Measurements from ENCODE around the gene ARID1B. TPM values are rescaled to one million over a fixed set of nuclear protein-coding genes. Genes with fewer than 3 reads are reported as not detected.

Gene ARID1B
- total and polyA plus RNA-seq, 9 of the 15 experiments (the other 6 are each of a cell fraction or from before 2014, with no cell fraction given) = 12.5 to 50.5 (median 25.8) TPM

- CTCF ChIA-PET (ENCODE audit: low intra/inter-chr PET ratio) = no interaction called here
- in situ Hi-C loops (cut with MboI) = no loop called here
- 28% methylated on average over 8 of the region's 8 CpGs for WGBS (ENCODE audit: insufficient coverage, low coverage, missing lambda C conversion rate)
Observed at GRCh38 chr6:157229132-157229618, 452.0 kb downstream of the ARID1B start.

GRCh38 chr6:157229713-157230112, 452.5 kb downstream of the ARID1B start:
- in situ Hi-C loops (cut with MboI) = no loop called here
- ChIA-PET CTCF (ENCODE audit: low intra/inter-chr PET ratio) (no interaction called here), POLR2A (interaction anchor here (0.8 kb wide), 1 partner anchor 12 kb away, joined by 3 read pairs; no protein-coding TSS in a partner anchor)
- no peak for DNase-seq (ENCODE audit: extremely low read depth in 1 of 4, low spot score in 3 of 4)
- no peak overlapping the region for H3K4me2 ChIP-seq (ENCODE audit: insufficient read depth, low read length)
- no peak overlapping the region for H2AFZ ChIP-seq (ENCODE audit: low read depth, low read length)
- 60% methylated on average over 8 of the region's 8 CpGs for WGBS (ENCODE audit: insufficient coverage, low coverage, missing lambda C conversion rate)
- peak; percentile 66; the same call in 1 of the 2 replicates for TF ChIP-seq ZBTB33 (CRISPR knock-in tag; IDR thresholded peaks at IDR 0.05)
- TF ChIP-seq ZNF12 (CRISPR knock-in tag; IDR thresholded peaks at IDR 0.05) = no peak
- TF ChIP-seq ZNF280B (CRISPR knock-in tag; IDR thresholded peaks at IDR 0.05) = no peak
- no peak for TF ChIP-seq JUND (IDR thresholded peaks at IDR 0.05; ENCODE audit: borderline replicate concordance, low read depth, low read length)
- TF ChIP-seq JUND (tag; IDR thresholded peaks at IDR 0.05; ENCODE audit: borderline replicate concordance, low read depth, low read length) = no peak
- no peak for TF ChIP-seq SMARCC2 (IDR thresholded peaks at IDR 0.05; ENCODE audit: low read depth)
- no peak for TF ChIP-seq CEBPB (tag; IDR thresholded peaks at IDR 0.05)
- H3K9ac ChIP-seq (ENCODE audit: insufficient read depth in 1 of 2, low read depth in 2 of 2, low read length in 2 of 2) = no peak overlapping the region
- no peaks in the 10 kb centered on the region for H3K36me3 ChIP-seq (ENCODE audit: control insufficient read depth, insufficient read depth, low read length)
- no peak for ATAC-seq
- no peaks in the 10 kb centered on the region for H3K9me3 ChIP-seq (replicated peaks; ENCODE audit: control insufficient read depth, insufficient read depth, low read depth, low read length)
- BruUV-seq (replicated peaks) = no TSS peak
- intact Hi-C loops (cut with micrococcal nuclease) = no loop called here
- FAIRE-seq = no peak
- no peaks in the 10 kb centered on the region for H4K20me1 ChIP-seq (replicated peaks; ENCODE audit: control insufficient read depth, insufficient read depth, low read length)
- no peak overlapping the region for H3K4me3 ChIP-seq
- H3K4me1 ChIP-seq (replicated peaks in 1 of 2; ENCODE audit: control insufficient read depth in 2 of 2, insufficient read depth in 2 of 2, low read length in 2 of 2) = peaks cover 25 to 45% of the 10 kb centered on the region in 2 experiments
- no peaks in the 10 kb centered on the region for H3K79me2 ChIP-seq (ENCODE audit: control insufficient read depth, insufficient read depth, low read length)
- no peak overlapping the region for H3K27ac ChIP-seq (ENCODE audit: extremely low read depth, low read depth, low read length)
- H3K9me1 ChIP-seq (ENCODE audit: control insufficient read depth, insufficient read depth, low read length) = no peaks in the 10 kb centered on the region
- peaks cover 0 to 9% of the 10 kb centered on the region in 2 experiments; a peak in 1 of 5 replicates for H3K27me3 ChIP-seq (ENCODE audit: control insufficient read depth in 2 of 2, insufficient read depth in 2 of 2, low read length in 2 of 2)

More at GRCh38 chr6:157229132-157229618, 452.0 kb downstream of the ARID1B start:
- H3K9me1 ChIP-seq (ENCODE audit: control insufficient read depth, insufficient read depth, low read length) = no peaks in the 10 kb centered on the region
- H3K4me2 ChIP-seq (ENCODE audit: insufficient read depth, low read length) = no peak overlapping the region
- POLR2A ChIA-PET = interaction anchor here (0.6 to 0.8 kb wide), 3 partner anchors 11 to 533 kb away, joined by 3 to 5 read pairs (median 4); no protein-coding TSS in a partner anchor
- ATAC-seq = no peak
- BruUV-seq (replicated peaks) = no TSS peak
- H3K4me1 ChIP-seq (replicated peaks in 1 of 2; ENCODE audit: control insufficient read depth in 2 of 2, insufficient read depth in 2 of 2, low read length in 2 of 2) = peaks cover 25 to 47% of the 10 kb centered on the region in 2 experiments
- no peak for FAIRE-seq
- H3K4me3 ChIP-seq = no peak overlapping the region
- peaks cover 0 to 9% of the 10 kb centered on the region in 2 experiments; a peak in 1 of 5 replicates for H3K27me3 ChIP-seq (ENCODE audit: control insufficient read depth in 2 of 2, insufficient read depth in 2 of 2, low read length in 2 of 2)
- H3K36me3 ChIP-seq (ENCODE audit: control insufficient read depth, insufficient read depth, low read length) = no peaks in the 10 kb centered on the region
- intact Hi-C loops (cut with micrococcal nuclease) = no loop called here
- no peak overlapping the region for H3K9ac ChIP-seq (ENCODE audit: insufficient read depth in 1 of 2, low read depth in 2 of 2, low read length in 2 of 2)
- H4K20me1 ChIP-seq (replicated peaks; ENCODE audit: control insufficient read depth, insufficient read depth, low read length) = no peaks in the 10 kb centered on the region
- no peak overlapping the region for H3K27ac ChIP-seq (ENCODE audit: extremely low read depth, low read depth, low read length)
- TF ChIP-seq CBFB (CRISPR knock-in tag; IDR thresholded peaks at IDR 0.05) = 0 out of 2 replicates have a peak, but pooled peaks have one; percentile 57
- TF ChIP-seq USF1 (CRISPR knock-in tag; IDR thresholded peaks at IDR 0.05) = 0 out of 2 replicates have a peak, but pooled peaks have one; percentile 22
- TF ChIP-seq MTF1 (CRISPR knock-in tag; IDR thresholded peaks at IDR 0.05; ENCODE audit: borderline replicate concordance) = no peak
- H2AFZ ChIP-seq (ENCODE audit: low read depth, low read length) = no peak overlapping the region
- DNase-seq (ENCODE audit: extremely low read depth in 1 of 4, low spot score in 3 of 4) = no peak
- no peaks in the 10 kb centered on the region for H3K9me3 ChIP-seq (replicated peaks; ENCODE audit: control insufficient read depth, insufficient read depth, low read depth, low read length)
- no peaks in the 10 kb centered on the region for H3K79me2 ChIP-seq (ENCODE audit: control insufficient read depth, insufficient read depth, low read length)
